Measurements from ENCODE around the gene UGDH.
"Not testable (repeated sequence)": the region's sequence is repeated elsewhere in the genome, so short reads cannot be mapped to it uniquely, and the experiment has no call there.

The UGDH gene

DNA sequence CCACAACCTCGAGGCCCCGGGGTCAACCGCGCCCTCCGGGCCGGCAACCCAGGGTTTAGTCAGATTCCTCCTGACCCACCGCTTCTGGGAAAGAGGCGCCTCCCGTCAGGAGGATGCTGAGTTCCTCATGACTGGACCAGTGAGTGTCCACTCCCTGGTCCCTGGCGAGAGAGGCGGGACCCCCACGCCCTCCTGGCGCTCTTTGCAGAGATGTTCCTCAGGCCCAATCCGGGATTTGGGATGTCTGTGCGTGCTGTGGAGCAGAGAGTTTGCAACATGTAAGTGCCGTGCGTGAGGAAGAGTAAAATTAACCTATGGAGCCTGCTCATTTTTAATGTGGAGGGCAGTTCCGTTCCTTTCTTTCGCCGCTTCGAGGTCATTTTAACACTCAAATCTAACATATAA is 824 bp upstream of the UGDH start:
- no peak for DNase-seq (ENCODE audit: low spot score)

DNA sequence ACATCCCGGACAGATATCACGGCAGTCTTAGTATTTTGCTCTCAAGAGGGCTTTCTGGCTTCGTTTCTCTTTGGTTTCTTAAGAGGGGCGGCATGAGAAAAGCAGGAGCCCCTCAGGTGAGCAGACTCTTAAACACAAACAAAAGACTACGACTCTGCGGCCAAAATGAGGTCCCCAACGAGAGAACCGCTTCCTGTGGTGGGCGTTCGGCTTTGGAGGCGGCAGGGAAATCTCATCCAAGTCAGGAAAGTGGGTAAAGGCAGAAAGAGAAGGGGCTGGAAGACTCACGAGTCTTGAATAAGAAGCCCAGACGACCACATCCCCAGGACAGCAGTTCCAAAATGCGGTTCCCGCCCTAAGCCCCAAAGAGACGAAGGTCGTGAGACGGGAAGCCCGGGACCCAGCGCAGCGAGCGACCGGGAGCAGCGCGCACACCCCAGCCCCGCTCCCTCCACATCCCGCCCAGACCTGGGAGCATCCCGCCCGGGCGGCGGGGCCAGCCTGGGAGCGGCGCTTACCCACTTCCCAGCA is 409 bp downstream of the UGDH start:
- DNase-seq (ENCODE audit: low spot score) = no peak

GRCh38 chr4:39525822-39526690 is 1.2 kb downstream of the UGDH start:
- DNase-seq (ENCODE audit: low spot score) = no peak

- no peak for DNase-seq (ENCODE audit: low spot score)
These were observed 2.9 kb downstream of the UGDH start for GRCh38 chr4:39524161-39524957.

GRCh38 chr4:39522068-39522467 is 5.2 kb downstream of the UGDH start:
- no peak for DNase-seq (ENCODE audit: low spot score)

DNA sequence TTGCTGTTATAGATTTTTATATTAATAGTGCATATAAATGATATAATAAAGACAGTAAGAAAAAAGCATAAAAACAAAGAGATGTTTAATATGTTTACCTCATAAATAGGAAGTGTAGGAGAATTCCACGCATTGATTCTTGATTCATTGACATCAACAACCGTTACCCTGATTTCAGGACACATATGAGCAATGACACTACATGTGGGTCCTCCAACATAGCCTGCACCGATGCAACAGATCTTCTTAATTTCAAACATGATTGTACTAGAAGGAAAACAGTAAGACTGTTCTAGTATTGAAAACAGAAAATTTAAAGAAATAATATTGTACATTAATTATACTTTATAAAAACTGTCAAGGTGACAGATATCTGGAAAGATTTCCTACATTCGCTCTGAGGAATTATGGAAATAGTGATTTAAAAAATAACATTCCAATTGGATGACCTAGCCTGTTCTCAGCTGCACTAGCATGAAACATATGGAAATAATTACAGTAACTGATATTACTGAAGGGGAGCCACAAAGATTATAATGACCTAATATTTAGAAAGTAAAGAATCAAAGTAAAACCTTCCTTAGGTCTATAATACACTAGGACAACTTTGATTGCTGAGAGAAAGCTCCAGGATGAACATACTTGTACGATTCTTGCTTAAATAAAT is 5.9 kb downstream of the UGDH start:
- no peak for DNase-seq (ENCODE audit: low spot score)

DNA sequence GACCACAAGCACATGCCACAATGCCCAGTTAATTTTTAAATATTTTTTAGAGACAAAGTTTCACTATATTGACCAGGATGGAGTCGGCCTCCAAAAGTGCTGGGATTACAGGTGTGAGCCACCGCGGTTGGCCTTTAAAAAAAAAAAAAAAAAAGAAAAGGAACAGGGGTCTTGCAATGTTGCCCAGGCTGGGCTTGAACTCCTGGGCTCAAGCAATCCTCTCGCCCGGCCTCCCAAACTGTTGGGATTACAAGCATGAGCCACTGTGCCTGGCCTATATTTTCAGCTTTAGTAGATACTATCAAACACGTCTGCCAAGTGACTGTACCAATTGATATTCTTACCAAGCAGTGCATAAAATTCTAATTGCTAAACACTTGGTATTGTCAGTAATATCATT is 8.8 kb downstream of the UGDH start:
- DNase-seq (ENCODE audit: low spot score) = no peak

- DNase-seq (ENCODE audit: low spot score) = no peak
These were observed 10.8 kb downstream of the UGDH start for GRCh38 chr4:39516407-39516966.

GRCh38 chr4:39515669-39516401 is 11.4 kb downstream of the UGDH start:
- DNase-seq (ENCODE audit: low spot score) = not testable (repeated sequence)

GRCh38 chr4:39514888-39515401 is 12.3 kb downstream of the UGDH start:
- DNase-seq (ENCODE audit: low spot score) = peak; percentile 71

GRCh38 chr4:39514266-39514665 is 13.0 kb downstream of the UGDH start:
- not testable (repeated sequence) for DNase-seq (ENCODE audit: low spot score)

DNA sequence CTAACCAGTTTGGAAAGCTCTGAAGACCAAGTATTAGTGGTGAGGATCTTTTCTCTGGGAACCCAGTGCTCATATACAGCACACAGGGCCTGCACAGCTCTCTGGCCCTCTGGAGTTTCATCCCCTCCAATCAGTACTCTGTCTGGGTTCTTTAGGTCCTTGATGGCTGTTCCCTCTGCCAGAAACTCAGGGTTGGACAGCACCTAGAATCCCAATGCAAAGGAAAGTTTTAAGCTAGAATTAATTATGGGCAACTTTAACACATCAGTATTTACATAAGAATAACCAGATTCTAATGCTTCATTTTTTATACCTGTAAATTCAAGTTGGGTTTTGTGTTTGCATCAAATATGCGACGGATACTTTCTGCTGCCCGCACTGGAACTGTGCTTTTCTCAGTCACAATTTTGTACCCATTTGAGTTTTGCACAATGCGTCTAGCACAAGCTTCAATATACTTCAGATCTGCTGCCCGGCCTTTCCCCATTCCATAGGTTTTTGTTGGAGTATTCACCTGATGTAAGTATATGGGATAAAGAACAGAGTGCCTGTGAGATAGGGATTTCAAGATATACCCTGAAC is 16.8 kb downstream of the UGDH start:
- no peak for DNase-seq (ENCODE audit: low spot score)

GRCh38 chr4:39505581-39505980 is 21.7 kb downstream of the UGDH start:
- no peak for DNase-seq (ENCODE audit: low spot score)

DNA sequence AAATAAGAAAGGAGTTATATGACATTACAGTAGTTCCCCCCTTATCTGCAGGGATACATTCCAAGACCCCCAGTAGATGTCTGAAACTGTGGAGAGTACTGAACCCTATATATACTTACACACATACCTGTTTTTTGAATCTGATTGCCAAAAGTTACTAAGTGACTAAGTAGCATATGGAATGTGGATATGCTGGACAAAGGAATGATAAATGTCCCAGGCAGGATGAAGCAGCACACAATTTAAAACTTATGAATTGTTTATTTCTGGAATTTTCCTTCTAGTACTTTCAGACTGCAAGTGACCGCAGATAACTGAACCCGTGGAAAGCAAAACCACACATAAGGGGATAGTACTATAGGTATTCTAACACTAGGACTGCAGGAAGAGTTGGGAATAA is 22.7 kb downstream of the UGDH start:
- no peak for DNase-seq (ENCODE audit: low spot score)

DNA sequence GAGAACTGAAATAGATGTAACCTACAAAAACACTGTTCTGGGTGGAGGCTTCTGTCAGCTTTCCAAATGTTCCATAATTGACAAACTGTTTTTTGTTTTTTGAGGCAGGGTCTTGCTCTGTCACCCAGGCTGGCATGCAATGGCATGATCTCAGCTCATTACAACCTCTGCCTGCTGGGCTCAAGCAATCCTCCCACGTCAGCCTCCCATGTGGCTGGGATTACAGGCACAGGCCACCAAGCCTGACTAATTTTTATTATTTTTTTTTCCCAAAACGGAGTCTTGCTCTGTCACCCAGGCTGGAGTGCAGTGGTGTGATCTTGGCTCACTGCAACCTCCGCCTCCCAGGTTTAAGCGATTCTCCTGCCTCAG is 24.6 kb downstream of the UGDH start:
- not testable (repeated sequence) for DNase-seq (ENCODE audit: low spot score)

GRCh38 chr4:39502019-39502663 is 25.1 kb downstream of the UGDH start:
- DNase-seq (ENCODE audit: low spot score) = no peak

DNA sequence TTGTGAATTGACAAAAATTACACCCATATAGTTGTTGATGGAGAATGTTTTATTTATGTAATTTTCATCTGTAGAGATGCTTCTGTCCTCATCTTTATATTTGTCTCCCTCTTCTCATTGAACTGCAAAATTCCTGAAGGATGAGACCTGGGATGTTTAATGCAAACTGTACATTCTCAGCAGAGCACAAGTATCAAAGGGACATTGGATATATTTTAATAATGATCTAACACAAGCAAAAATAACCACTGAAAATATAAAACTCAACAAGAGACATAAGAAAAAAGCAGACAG is 28.6 kb downstream of the UGDH start:
- no peak for DNase-seq (ENCODE audit: low spot score)

GRCh38 chr4:39497909-39498726 is 29.1 kb downstream of the UGDH start:
- DNase-seq (ENCODE audit: low spot score) = peak; percentile 31

GRCh38 chr4:39495446-39496213 is 31.6 kb downstream of the UGDH start:
- no peak for DNase-seq (ENCODE audit: low spot score)
